HepG2 (cell line): ENCODE data around the gene CCND1. TPM values are rescaled to one million over a fixed set of nuclear protein-coding genes. Genes with fewer than 3 reads are reported as not detected.

ENCODE experiments used
- DPF2 ChIP-seq: sonication (generic); formaldehyde crosslinking; IDR thresholded peaks from 2 replicates; pipeline ENCODE4 v1.4.0; 2020; ENCODE audit warnings: mild to moderate bottlenecking, low read depth, missing genetic modification reagents, borderline replicate concordance
- FLYWCH1 ChIP-seq: sonication (generic); formaldehyde crosslinking; IDR thresholded peaks from 2 replicates; pipeline ENCODE4 v1.8.1; 2023; ENCODE audit warnings: mild to moderate bottlenecking, missing genetic modification reagents
- GATAD1 ChIP-seq: IDR thresholded peaks from 2 replicates; pipeline ENCODE4 v1.6.1; 2016; ENCODE audit warnings: missing genetic modification reagents, missing compliant biosample characterization
- HOXA5 ChIP-seq: sonication (generic); formaldehyde crosslinking; IDR thresholded peaks from 2 replicates; pipeline ENCODE4 v1.4.0; 2020; ENCODE audit warnings: missing genetic modification reagents
- HOXD1 ChIP-seq: sonication (generic); formaldehyde crosslinking; IDR thresholded peaks from 2 replicates; pipeline ENCODE4 v1.5.0; 2020; ENCODE audit warnings: missing genetic modification reagents
- IKZF1 ChIP-seq: fragments of 450-650 bp; IDR thresholded peaks from 2 replicates; pipeline ENCODE4 v1.7.1; 2016
- KDM4B ChIP-seq: sonication (generic); formaldehyde crosslinking; IDR thresholded peaks from 2 replicates; pipeline ENCODE4 v1.4.0; 2020; ENCODE audit warnings: missing genetic modification reagents
- KDM6A ChIP-seq: IDR thresholded peaks from 2 replicates; pipeline ENCODE4 v1.6.1; 2016; ENCODE audit warnings: low read depth
- PHF8 ChIP-seq: sonication (generic); formaldehyde crosslinking; IDR thresholded peaks from 2 replicates; pipeline ENCODE4 v1.5.0; 2020; ENCODE audit warnings: missing genetic modification reagents
- PITX1 ChIP-seq: sonication (generic); formaldehyde crosslinking; IDR thresholded peaks from 2 replicates; pipeline ENCODE4 v1.5.1; 2020; ENCODE audit warnings: mild to moderate bottlenecking, missing genetic modification reagents
- SMAD3 ChIP-seq: sonication (generic); formaldehyde crosslinking; IDR thresholded peaks from 2 replicates; pipeline ENCODE4 v1.4.0; 2020; ENCODE audit warnings: missing genetic modification reagents
- YEATS4 ChIP-seq: sonication (generic); formaldehyde crosslinking; IDR thresholded peaks from 2 replicates; pipeline ENCODE4 v1.4.0; 2020; ENCODE audit warnings: missing genetic modification reagents, borderline replicate concordance
- ZKSCAN1 ChIP-seq: fragments of 150-350 bp; IDR thresholded peaks from 2 replicates; pipeline ENCODE4 v1.6.1; 2014; ENCODE audit warnings: low read length
- ZNF547 ChIP-seq: sonication (generic); formaldehyde crosslinking; IDR thresholded peaks from 2 replicates; pipeline ENCODE4 v1.5.1; 2020; ENCODE audit warnings: mild to moderate bottlenecking, missing genetic modification reagents
- ZNF556 ChIP-seq: sonication (generic); formaldehyde crosslinking; IDR thresholded peaks from 2 replicates; pipeline ENCODE4 v1.4.0; 2020; ENCODE audit warnings: mild to moderate bottlenecking, missing genetic modification reagents, borderline replicate concordance
- ZNF562 ChIP-seq: sonication (generic); formaldehyde crosslinking; IDR thresholded peaks from 2 replicates; pipeline ENCODE4 v1.8.0; 2022; ENCODE audit warnings: missing genetic modification reagents, borderline replicate concordance
- ZNF564 ChIP-seq: sonication (generic); formaldehyde crosslinking; IDR thresholded peaks from 2 replicates; pipeline ENCODE4 v1.8.1; 2023; ENCODE audit warnings: mild to moderate bottlenecking, missing genetic modification reagents
- ZNF761 ChIP-seq: sonication (generic); formaldehyde crosslinking; conservative IDR thresholded peaks from 2 replicates; pipeline ENCODE4 v1.4.0; 2020; ENCODE audit warnings: mild to moderate bottlenecking, missing genetic modification reagents
- polyA plus RNA-seq, 8 experiments: library from polyadenylated mRNA; depleted of rRNA in 3 of 8; stranded (reverse) in 7 of 8; unstranded in 1 of 8; fragments of >200 nt; fragmentation: Illumina TruSeq in 4 of 8; extraction: Trizol in 4 of 8; gene quantifications; 2 replicates each; pipeline versions ENCODE4 v1.2.1 to v1.2.3, GENCODE V29; 2011 to 2016; ENCODE audit warnings: low read depth in 4 of 8, missing spikeins in 1 of 8, mixed read lengths in 1 of 8; ENCODE audit not compliant: insufficient read depth in 1 of 8
- total RNA-seq, 5 experiments: library from RNA; depleted of rRNA; stranded (reverse); fragments of >200 nt; fragmentation: Illumina TruSeq; extraction: Trizol; gene quantifications; 2 replicates each; pipeline ENCODE4 v1.2.3, GENCODE V29; 2016; ENCODE audit warnings: low read depth in 1 of 5
- TF ChIP-seq, protein P1 (sequence below): sonication (generic); formaldehyde crosslinking; IDR thresholded peaks from 2 replicates; pipeline ENCODE4 v1.5.0; 2020; ENCODE audit warnings: mild to moderate bottlenecking, missing genetic modification reagents, borderline replicate concordance

Gene CCND1
- total and polyA plus RNA-seq, 2 of the 13 experiments (the other 11 are each of a cell fraction or from before 2014, with no cell fraction given): 107 to 136 TPM

DNA sequence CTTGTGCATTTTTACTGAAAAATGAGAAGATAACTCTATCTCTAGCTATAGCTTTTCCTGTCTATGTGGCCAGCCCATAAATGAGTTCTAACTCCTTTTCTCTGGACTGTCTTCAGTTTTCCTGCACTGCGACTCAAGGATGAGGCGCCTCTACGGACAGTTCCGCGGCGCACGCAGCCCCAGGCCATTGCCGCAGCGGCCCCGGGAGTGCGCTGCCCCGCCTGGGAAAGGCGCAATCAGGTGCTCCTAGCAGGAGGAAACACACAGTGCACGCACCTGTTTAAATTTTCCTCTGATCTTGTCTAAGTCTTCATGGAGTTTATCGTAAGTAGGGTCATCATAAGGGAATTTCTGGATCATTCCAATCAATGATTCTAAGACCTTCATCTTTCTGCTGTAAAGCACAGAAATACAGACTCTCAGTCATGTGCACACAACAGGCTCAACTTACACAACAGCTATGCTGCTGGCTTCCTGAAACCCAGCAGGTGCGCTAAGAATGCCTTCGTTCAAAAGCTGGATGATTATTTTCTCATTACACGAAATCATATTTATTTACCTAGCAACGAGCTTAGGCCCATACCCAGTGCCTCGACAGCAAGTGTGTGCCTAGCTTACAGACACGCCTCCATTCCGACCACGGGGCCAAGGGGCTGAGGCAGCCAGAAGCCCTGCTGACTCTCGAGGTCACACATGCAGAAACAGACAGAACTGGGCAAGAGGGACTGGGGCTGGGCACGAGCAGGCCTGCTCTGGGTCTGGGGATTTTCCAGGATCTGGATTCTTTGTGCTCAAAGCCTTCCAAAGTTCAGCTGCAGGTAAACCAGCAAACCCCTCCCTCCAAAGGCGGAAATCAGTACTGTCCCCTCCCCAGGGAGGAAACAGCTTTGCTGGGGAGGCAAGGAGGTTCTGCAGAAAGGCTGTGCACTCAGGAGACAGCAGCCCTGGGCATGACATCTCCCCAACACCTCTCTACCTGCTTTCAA is 27.0 kb downstream of the CCND1 start (continued):
- TF ChIP-seq DPF2 (CRISPR knock-in tag) (peak; percentile 81; the same call in 1 of the 2 replicates), HOXD1 (no peak), ZNF556 (CRISPR knock-in tag) (peak; percentile 81), ZNF562 (CRISPR knock-in tag) (no peak), FLYWCH1 (CRISPR knock-in tag) (no peak), PITX1 (peak; percentile 88), HOXA5 (CRISPR knock-in tag) (no peak; the same call in none of the 2 replicates), PHF8 (CRISPR knock-in tag) (peak; percentile 57), IKZF1 (no peak), ZNF547 (CRISPR knock-in tag) (0 out of 2 replicates have a peak, but pooled peaks have one; percentile 43), YEATS4 (CRISPR knock-in tag) (peak; percentile 65; the same call in 1 of the 2 replicates), GATAD1 (CRISPR knock-in tag) (no peak), SMAD3 (no peak; the same call in 1 of the 2 replicates), KDM4B (CRISPR knock-in tag) (no peak), ZNF761 (CRISPR knock-in tag) (0 out of 2 replicates have a peak, but pooled peaks have one; percentile 79), KDM6A (CRISPR knock-in tag) (peak; percentile 66), ZNF564 (CRISPR knock-in tag) (0 out of 2 replicates have a peak, but pooled peaks have one; percentile 65), ZKSCAN1 (no peak)
- TF ChIP-seq, protein P1, sequence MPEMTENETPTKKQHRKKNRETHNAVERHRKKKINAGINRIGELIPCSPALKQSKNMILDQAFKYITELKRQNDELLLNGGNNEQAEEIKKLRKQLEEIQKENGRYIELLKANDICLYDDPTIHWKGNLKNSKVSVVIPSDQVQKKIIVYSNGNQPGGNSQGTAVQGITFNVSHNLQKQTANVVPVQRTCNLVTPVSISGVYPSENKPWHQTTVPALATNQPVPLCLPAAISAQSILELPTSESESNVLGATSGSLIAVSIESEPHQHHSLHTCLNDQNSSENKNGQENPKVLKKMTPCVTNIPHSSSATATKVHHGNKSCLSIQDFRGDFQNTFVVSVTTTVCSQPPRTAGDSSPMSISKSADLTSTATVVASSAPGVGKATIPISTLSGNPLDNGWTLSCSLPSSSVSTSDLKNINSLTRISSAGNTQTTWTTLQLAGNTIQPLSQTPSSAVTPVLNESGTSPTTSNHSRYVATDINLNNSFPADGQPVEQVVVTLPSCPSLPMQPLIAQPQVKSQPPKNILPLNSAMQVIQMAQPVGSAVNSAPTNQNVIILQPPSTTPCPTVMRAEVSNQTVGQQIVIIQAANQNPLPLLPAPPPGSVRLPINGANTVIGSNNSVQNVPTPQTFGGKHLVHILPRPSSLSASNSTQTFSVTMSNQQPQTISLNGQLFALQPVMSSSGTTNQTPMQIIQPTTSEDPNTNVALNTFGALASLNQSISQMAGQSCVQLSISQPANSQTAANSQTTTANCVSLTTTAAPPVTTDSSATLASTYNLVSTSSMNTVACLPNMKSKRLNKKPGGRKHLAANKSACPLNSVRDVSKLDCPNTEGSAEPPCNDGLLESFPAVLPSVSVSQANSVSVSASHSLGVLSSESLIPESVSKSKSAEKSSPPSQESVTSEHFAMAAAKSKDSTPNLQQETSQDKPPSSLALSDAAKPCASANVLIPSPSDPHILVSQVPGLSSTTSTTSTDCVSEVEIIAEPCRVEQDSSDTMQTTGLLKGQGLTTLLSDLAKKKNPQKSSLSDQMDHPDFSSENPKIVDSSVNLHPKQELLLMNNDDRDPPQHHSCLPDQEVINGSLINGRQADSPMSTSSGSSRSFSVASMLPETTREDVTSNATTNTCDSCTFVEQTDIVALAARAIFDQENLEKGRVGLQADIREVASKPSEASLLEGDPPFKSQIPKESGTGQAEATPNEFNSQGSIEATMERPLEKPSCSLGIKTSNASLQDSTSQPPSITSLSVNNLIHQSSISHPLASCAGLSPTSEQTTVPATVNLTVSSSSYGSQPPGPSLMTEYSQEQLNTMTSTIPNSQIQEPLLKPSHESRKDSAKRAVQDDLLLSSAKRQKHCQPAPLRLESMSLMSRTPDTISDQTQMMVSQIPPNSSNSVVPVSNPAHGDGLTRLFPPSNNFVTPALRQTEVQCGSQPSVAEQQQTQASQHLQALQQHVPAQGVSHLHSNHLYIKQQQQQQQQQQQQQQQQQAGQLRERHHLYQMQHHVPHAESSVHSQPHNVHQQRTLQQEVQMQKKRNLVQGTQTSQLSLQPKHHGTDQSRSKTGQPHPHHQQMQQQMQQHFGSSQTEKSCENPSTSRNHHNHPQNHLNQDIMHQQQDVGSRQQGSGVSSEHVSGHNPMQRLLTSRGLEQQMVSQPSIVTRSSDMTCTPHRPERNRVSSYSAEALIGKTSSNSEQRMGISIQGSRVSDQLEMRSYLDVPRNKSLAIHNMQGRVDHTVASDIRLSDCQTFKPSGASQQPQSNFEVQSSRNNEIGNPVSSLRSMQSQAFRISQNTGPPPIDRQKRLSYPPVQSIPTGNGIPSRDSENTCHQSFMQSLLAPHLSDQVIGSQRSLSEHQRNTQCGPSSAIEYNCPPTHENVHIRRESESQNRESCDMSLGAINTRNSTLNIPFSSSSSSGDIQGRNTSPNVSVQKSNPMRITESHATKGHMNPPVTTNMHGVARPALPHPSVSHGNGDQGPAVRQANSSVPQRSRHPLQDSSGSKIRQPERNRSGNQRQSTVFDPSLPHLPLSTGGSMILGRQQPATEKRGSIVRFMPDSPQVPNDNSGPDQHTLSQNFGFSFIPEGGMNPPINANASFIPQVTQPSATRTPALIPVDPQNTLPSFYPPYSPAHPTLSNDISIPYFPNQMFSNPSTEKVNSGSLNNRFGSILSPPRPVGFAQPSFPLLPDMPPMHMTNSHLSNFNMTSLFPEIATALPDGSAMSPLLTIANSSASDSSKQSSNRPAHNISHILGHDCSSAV (CRISPR knock-in tag): no peak
